ENCODE data around the gene HCN4.
"Not testable (repeated sequence)": the region's sequence is repeated elsewhere in the genome, so short reads cannot be mapped to it uniquely, and the experiment has no call there.

Gene HCN4

DNA sequence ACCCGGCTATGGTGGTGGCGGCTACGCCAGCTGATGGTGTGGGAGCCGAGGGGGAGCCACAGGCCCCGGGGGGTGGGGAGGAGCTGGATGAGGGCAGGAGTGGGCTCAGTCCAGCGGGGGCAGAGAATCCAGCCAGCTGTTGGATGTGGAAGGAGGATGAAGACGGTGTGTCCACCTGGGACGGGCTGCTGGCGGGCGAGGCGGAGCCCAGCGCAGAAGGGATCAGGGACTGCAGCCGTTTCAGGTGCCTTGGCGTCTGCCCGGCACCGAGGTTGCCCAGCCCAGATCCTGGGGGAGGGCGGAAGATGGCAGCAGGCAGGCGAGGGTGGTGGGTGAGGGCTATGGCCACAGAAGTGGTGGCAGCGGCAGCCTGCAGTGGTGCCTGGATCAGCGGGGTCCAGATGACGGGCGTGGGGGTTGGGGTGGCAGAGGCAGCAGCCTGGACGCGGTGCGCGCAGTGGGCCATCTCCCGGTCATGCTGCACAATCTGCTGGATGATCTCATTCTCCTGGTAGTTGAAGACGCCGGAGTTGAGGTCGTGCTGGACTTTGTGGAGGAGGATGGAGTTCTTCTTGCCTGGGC lies 45.3 kb downstream of the HCN4 start:
- no peak for DNase-seq

DNA sequence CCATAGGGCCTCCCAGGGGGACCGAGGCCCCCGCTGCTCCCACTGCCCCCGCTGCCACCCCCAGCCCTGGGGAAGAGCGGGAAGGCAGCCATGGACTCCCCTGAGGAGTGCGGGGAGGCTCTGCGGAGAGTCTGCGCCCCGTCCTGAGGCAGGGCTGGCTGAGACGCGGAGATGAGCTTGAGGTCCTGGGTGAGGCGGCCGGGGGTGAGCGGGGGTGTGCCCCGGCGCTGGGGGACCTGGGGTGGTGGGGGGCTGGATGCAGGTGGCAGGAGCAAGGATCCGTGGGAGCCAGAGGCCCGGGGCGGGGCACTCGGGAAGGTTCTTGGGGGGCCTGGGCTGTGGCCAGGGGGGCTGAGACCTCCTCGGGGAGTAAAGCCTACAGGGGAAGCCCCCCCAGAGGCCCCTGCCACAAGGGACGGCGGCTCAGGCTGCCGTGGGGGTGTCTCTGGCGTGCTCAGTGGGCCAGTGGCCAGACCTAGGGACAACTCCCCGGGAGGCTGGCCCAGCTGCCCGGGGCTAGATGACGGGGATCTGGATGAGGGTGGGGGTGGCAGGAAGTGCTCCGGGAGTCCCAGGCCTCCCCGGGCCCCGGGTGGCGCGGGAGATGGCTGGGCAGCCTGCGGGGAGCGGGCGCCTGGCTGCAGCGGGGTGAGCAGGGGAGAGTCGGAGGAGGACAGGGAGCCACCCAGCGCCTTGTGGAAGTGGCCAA lies 45.9 kb downstream of the HCN4 start:
- DNase-seq: no peak

- no peak for DNase-seq
Observed at GRCh38 chr15:73321496-73322450, 47.0 kb downstream of the HCN4 start.

- no peak for DNase-seq
Observed at GRCh38 chr15:73320619-73321180, 48.1 kb downstream of the HCN4 start.

GRCh38 chr15:73319460-73320245 lies 49.1 kb downstream of the HCN4 start:
- DNase-seq: no peak

DNA sequence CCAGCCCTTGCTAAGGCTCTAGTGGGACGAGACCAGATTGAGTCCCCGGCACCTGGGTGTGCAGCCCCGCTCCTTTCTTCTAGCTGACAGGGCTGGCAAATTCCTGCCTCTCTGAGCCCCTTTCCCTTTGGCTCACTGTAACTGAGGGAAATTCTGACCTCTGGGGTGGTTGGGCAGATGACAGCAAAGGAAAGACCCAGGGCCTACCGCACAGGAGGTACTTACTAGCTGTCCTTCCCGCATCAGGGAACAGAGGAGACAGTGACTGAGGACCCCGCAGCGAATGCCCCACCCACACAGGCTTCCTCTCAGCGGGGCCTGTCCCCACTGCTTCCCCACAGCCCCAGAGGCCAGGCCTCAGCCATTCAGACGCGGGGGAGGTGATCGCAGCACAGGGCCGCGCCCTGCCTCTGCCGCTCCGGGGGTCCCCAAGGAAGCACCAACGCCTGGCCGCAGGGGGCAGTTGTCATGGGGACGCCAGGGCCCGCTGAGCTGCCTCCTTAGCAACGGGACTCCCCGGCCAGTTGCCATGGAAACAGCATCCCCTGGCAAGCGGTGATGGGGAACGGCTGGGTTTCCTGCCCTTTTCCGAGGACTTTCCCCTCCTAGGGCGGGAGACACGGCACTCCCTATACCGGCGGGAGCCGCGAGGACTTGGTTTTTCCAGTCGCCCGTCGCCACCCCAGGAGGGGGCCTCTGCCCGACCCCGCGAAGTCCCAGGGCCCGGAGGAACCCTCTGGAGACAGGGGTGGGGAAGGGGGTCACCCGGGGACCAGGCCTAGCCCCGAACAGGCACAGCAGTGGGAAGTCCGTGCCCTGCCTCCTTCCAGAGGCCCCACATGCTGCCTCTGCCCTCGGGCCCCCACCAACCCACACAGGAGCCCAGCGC lies 50.1 kb downstream of the HCN4 start:
- no peak for DNase-seq

DNA sequence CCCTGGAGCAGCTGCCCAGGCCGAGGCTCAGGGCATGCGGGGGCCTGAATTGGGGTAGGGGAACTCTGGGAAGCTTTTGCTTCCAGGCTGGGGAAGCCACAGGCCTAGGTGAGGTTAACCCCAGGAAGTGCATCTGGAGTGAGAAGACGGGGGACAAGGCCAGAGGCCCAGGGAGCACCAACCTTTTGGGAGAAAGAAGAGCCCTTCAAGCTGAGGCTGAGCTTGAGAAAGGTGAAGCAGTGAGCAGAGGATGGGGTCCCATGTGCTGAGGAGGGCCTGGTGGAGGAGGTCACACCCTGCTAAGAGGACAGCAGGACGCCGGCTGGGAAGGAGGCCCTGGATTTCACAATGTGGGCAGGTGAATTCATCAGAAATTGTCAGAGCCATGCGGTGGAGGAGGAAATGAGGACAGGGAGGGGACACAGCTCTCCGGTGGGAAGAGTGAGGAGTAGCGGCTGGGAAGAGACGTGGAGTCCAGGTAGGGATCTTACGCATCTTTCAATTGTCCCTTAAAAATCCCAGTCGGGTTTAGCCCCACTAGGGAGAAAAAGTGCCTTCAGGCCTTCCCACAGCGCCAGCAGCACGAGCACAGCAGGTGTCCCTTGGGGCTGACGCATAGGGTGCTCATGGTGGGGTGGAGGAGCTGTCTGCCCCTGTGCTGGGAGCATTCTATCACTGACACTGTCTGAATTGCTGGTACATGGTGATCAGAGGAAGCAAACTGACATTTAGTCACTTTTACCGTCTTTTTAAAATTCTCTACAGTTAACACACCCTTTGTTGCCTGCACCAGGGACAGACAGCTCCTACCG lies 50.9 kb downstream of the HCN4 start:
- DNase-seq: no peak

DNA sequence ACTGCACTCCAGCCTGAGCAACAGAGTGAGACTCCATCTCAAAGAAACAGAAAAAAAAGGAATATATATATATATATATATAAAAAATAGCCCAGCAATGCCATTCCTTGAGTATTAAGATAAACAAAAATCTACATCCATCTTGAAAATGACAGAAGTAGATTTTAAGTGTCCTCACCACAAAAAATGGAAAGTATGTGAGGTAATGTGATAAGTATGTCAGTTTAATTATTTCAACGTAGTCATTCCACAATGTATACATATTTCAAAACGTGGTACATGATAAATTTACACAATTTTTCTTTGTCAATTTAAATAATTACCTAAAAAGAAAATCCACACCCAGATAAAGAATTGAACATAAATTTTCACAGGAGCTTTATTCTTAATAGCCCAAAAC lies 54.9 kb downstream of the HCN4 start:
- DNase-seq: no peak

GRCh38 chr15:73308305-73308704 lies 60.5 kb downstream of the HCN4 start:
- DNase-seq: no peak

GRCh38 chr15:73305331-73306211 lies 63.2 kb downstream of the HCN4 start:
- DNase-seq: peak in 1 of 2 donors; percentile 23

- DNase-seq: no peak
Observed at GRCh38 chr15:73303636-73304035, 65.1 kb downstream of the HCN4 start.

DNA sequence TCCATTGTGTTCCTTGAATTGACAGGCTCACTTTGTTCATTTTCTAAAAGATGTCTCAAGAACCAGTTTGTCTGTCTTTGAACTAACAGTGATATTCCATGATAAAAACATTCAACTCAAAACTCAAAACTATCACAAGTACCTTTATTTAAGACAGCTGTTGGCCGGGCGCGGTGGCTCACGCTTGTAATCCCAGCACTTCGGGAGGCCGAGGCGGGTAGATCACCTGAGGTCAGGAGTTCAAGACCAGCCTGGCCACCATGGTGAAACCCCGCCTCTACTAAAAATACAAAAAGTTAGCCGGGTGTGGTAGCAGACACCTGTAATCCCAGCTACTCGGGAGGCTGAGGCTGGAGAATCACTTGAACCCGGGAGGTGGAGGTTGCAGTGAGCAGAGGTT lies 68.5 kb downstream of the HCN4 start:
- DNase-seq: not testable (repeated sequence)

DNA sequence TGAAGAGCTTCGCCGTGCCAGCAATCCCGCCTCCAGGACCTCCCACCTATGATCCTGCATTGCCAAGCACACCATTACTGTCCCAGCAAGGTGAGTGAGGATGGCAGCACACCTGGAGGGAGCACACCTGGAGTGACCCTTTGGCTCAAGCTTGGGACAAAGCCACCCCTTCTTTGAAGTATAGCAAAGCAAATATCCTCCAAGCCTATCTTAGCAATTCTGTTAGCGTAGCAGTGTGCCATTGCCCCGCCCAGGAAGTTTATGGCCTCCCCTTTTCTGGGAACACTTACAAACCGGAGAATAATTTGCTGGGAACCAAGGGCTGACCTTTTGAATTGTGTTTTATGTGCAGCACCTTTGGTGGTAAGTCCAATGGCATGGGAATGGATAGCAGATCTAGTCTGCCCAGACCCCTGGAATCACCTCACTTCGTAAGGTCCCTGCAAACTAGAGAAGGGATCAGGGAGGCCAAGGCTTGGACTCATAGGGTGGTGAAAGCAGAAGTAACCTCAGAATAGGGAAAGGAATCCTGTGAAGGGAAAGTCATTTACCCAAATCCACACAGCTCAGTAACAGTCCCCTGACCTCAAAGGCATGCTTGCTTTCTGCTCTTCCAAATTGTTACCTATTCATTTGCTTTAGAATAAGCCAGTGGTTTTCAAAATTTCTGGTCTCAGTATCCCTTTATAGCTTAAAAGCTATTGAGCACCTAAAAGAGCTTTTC lies 70.1 kb downstream of the HCN4 start:
- DNase-seq: no peak

GRCh38 chr15:73296609-73297353 lies 72.0 kb downstream of the HCN4 start:
- DNase-seq: no peak

DNA sequence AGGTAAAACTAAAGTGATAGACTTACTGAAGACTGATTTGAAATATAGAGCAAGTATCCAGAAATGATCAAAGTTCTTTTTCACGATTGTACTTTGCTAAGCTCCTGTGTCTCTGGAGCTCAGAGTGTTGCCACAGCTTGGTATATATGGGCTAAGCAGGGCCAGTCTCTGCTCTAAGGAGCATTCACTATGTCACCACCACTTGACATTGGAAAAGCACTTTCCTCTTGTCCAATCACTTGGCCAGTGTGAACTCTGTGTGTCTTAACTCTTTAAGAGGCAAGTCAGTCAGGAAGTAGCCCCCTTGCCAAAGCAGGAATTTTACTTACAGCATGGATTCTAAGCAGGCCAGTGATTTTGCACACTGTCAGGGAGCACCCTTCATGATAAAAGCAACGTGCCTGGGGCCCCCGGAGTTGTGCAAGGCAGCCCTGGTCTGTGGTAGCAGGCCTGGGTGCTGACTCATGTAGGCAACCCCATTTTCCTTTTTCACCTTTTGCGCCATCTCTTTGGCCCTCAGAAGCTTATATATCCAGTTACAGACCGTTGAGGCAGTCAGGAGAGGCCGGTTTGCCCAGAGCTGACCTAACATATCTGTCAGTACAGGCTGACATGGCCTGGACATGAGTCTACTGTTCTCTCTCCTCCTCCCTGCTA lies 73.0 kb downstream of the HCN4 start:
- DNase-seq: no peak

DNA sequence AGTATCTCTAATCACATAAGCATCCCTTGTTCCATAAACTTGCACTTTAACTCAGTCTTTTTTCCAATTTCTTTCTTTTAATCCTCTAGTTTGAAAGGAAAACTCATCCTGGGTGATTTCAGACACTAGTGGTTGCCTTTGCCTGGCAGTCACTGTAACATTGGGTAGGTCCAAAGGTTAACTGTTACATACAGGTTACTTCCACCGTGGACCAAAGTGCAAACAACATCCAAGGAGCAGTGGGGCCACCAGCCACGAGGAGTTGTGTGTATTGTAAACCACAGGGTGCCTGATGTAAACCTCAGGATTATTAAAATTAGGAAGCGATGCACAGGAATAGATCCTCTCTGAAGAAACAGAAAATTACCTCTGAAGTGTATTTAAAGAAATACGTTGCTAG lies 75.0 kb downstream of the HCN4 start:
- no peak for DNase-seq

- no peak for DNase-seq
Observed at GRCh38 chr15:73291441-73291840, 77.3 kb downstream of the HCN4 start.

GRCh38 chr15:73287019-73287418 lies 81.7 kb downstream of the HCN4 start:
- no peak for DNase-seq
